Spleen (tissue), 7 donors: ENCODE measurements around the gene CYS1.

Experiments used
- CTCF ChIP-seq, 11 experiments: fragments of 200-600 bp in 7 of 11; fragments of 450-650 bp in 4 of 11; sonication (generic) in 4 of 11; IDR thresholded peaks in 8 of 11; conservative IDR thresholded peaks in 3 of 11; 1 replicate in 7 of 11; 2 replicates in 4 of 11; pipeline versions ENCODE4 v1.4.0 to v1.8.0; 2016 to 2021; ENCODE audit warnings: antibody characterized with exemption in 11 of 11, inconsistent platforms in 4 of 11, mild to moderate bottlenecking in 1 of 11
- POLR2A ChIP-seq, 3 donors: fragments of 450-650 bp; IDR thresholded peaks; one replicate each; pipeline ENCODE4 v1.5.1; 2017; ENCODE audit warnings: antibody characterized with exemption in 3 of 3, mild to moderate bottlenecking in 1 of 3
- POLR2AphosphoS5 ChIP-seq, 3 donors: sonication (generic); formaldehyde crosslinking; IDR thresholded peaks; one replicate each; pipeline ENCODE4 v1.5.1; 2017; ENCODE audit warnings: antibody characterized with exemption in 3 of 3
- donor health status: DM: no; HTN: no; CAD: no; lungs with moderate emphysema.
- donor health status: DM: no; HTN: no; CAD: no.
- donor health status: DM: no; HTN: no; CAD: no.

GRCh38 chr2:10080536-10081304 is 509 bp upstream of the CYS1 start:
- TF ChIP-seq CTCF (IDR thresholded peaks at IDR 0.05 in 8 of 11, conservative IDR thresholded peaks at IDR 0.05 in 3 of 11) (no peak), POLR2A (IDR thresholded peaks at IDR 0.05) (no peak), POLR2AphosphoS5 (IDR thresholded peaks at IDR 0.05) (no peak)
